ENCODE results near the gene DYDC1.
"Not testable (repeated sequence)": the region's sequence is repeated elsewhere in the genome, so short reads cannot be mapped to it uniquely, and the experiment has no call there.

Gene DYDC1

DNA sequence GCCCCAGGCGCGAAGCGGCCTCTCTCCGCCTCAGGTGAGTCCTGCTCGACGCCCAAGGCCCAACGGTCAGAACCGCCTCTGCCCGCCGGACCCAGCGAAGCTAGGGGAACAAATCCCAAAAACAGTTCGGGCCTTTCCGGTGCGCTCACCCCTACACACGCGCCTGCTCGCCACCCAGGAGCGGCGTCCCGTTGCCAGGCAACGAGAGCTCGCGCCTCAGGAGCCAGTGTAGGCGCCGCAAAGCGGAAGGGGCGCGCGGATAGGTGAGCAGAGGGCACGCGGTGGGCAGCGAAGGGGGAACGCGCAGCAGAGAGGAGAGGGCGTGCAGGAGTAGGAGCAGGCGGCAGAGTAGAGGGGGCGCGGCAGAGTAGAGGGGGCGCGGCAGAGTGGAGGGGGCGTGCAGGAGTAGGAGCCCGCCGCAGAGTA is at the start of gene DYDC1, which contains the start of gene DYDC2:
TSS of gene DYDC1 (minus strand) at position 193 of the 426 bp plus-strand sequence. CDS start 4,154 bp downstream, outside the sequence.
TSS of gene DYDC2 (plus strand) at position 219 of the 426 bp plus-strand sequence. CDS start 5,663 bp downstream, outside the sequence.
- DNase-seq, result peak; percentile 48

DNA sequence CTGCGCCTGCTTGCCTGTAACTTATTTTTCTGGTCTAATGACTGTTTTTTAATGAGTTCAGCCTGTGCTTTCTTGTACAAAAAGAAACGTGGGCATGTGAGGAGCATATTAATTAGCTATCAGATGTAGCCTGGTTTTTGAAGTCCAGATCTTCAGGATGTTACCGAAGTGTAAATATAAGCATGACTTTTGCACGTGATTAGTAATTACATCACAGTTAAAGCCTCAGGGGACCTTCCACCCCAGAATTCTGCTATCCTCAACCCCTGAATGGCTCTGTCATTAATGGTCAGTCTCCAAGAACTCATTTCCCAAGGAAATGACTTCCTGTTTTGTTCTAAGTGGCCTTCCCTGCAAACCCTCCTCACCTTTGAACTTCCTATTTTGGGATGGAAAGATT is 49.6 kb upstream of the DYDC1 start:
- no peak for DNase-seq

DNA sequence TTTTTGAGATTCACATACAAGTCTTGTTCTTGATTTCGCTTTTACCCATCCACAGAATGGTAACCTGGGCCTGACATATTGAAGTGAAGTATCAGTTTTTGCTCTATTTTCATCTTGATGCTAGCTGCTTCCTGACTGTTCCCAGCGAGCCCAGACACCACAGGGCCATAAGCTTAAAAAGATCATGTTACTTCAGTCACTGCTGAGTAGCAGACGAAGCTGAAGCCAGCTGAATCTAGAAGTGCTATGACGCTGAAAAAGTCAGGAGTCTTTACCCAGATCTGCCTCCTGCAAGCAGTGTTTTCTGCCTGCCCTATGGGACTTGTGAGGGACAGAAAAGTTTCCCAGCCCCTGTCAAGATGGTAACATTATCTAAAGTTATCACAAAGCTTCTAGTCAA is 49.1 kb upstream of the DYDC1 start:
- DNase-seq, result no peak

DNA sequence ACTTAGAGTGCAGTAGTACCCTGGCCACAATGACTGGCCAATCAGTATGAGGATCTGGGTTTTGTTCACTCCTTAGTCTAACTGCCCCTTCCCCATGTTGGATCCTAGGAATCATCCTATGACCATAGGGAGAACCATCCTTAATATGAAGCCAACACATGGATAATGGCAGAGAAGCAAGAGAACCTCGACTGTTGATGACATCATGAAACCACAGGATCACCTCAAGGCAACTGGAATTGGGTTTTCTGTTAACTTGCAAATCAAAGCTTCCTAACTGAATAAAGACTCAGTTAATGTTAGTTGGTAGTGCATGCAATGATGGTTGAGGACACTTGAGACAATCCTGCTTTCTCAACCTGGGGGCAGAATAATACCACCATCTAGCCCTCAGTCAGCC is 48.5 kb upstream of the DYDC1 start:
- DNase-seq, result no peak

DNA sequence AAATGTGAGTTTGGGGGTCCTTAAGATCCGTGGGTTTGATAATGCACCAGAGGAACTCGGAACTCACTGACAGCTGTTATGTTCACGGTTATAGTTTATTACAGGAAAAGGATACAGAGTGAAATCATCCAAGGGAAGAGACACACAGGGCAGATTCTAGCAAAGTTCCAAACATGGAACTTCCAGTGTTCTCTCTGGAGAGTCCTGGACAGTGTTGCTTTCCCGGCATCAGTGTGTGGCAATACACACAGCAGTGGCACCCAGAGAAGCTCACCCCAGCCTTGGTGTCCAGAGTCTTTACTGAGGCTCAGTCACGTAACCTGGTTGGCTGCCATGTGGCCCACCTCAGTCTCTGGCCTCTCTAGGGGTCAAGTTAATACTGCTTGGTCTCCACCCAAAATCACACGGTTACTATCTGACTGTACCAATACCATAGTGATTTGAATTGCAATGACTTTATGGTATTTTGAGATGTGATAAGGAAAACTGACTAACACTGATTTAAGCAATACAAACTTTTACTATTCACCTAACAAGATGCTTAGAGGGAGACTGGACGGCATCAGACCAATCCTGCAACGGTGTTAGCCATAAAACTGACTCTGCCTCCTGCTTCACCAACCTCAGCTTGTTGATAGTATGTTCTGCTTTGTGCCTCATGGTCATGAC is 43.7 kb upstream of the DYDC1 start:
- no peak for DNase-seq

DNA sequence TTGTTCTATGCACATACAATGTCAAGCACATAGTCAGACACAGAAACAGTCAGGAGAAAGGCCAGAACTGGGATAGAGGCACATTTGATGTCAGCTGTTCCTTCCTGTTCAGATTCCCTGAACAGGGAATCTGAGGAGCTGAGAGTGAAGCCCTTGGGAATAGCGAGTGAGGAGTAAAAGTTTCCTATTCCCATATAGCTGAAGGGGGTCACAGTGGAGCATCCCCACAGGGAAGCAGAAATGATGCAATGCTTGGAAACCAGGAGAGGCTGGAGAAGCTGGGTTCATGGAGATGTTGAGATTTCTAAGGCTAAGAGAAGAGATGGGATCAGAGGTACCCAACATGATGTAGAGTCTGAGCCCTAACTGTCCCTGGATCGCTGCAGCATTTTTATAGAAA is 40.5 kb upstream of the DYDC1 start:
- DNase-seq, result no peak

DNA sequence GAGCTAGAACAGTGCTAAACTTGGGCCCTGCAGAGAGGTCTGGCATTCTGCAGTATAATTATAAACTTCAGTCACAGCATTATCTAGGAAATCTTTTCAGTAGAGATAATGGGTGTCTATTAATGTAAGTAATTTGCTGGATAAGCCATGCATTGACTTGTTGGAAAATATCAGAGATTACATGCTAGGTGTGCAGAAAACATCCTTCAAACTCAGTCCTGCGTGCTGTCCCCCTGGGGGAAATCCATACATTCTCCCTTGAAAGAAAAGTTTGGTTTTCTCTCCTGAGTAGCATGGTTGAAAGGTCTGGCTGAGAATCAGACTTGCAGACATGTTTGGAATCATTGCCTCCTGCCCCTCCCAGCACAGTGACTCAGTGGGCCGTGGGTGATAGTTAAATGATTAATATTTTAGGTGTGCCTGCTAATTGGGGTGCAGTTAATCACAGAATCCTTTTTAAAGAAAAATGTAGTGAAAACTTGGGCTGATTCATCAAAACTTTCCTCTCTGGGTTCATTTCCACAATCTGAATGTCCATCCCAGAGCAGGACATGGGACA is 37.9 kb upstream of the DYDC1 start:
- DNase-seq, result no peak

DNA sequence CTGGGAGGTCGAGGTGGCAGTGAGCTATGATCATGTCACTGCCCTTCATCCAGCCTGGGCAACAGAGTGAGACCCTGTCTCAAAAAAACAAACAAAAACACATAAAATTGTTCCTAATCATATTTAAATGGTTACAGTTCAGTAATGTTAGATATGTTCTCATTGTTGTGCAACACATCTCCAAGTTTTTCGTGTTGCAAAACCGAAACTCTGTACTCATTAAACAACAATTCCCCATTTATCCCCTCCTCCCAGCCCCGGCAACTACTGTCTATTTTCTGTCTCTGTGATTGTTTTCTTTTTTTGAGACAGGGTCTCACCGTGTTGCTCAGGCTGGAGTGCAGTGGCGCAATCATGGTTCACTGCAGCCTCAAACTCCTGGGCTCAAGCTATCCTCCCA is 35.7 kb upstream of the DYDC1 start:
- DNase-seq, result no peak

DNA sequence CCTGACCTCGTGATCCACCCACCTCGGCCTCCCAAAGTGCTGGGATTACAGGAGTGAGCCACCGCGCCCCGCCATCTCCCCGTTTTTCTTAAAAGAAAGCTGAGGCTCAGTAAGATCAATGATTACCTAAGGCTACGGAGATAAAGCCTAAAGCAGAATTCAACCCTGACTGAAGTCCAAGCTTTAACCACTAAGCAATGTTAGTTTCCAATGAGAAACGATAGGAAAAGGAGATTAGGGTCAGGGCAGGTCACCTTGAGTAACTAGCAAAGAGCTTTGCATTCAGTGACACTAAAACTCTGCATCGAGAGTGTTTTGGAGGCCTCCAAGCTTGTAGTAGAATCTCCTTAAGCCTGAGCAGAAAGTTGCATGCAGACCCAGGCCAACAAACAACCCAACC is 34.2 kb upstream of the DYDC1 start:
- no peak for DNase-seq

DNA sequence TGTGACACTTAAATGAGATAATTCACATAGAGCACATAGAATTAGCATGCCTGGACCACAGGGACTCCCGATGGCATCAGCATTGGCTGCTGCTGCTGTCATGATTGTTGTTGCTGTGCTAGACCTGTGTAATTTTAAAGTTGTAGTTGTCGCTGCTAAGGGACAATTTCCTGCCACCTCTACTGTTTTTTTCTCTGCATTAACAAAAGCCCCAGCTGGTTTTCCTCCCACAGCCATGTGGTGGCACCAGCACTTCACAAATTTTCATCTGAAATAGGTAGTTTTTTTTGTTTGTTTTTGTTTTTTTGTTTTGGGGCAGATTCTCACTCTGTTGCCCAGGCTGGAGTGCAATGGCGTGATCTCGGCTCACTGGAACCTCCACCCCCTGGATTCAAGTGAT is 26.4 kb upstream of the DYDC1 start:
- DNase-seq, result peak; percentile 21

DNA sequence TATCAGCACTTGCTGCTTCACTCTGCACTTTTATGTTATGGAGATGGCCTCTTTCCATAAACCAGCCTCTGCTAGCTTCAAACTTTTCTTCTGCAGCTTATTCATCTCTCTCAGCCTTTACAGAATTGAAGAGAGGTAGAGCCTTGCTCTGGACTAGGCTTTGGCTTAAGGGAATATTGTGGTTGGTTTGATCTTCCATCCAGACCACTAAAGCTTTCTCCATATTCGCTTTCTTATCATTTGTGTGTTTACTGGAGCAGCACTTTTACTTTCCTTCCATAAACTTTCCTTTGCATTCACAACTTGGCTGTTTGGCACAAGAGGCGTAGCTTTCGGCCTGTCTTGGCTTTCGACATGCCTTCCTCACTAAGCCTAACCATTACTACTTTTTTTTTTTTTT is 23.6 kb upstream of the DYDC1 start:
- DNase-seq, result no peak

DNA sequence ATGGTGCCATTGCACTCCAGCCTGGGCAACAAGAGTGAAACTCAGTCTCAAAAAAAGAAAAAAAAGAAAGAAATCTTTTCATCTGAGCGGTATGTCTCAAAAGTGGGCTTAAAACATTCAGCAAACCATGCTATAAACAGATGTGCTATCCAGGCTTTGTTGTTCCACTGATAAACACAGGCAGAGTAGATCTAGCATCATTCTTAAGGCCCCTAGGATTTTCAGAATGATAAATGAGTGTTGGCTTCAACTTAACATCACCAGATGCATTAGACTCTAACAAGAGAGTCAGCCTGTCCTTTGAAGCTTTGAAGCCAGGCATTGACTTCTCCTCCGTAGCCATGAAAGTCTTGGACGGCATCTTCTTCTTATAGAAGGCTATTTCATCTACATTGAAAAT is 23.1 kb upstream of the DYDC1 start:
- DNase-seq, result no peak

DNA sequence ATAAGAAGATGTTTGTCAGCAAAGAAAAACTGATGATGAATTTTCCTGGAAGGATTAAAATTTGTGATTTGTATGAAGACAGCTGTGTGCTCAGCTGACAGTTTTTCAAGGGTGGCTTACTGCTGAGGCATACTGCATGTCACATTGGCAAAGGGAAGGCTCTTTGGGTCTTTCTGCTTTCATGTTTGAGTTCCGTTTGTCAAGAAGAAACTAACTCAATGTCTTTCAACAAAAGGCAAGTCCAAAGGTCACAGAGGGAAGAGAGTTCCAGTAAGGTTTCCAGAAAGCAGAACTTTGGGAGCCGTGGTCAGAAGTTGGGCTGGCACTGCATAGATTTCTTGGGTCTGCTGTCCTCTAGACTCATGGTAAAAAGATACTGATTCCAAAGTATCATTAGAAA is 16.9 kb upstream of the DYDC1 start:
- no peak for DNase-seq

DNA sequence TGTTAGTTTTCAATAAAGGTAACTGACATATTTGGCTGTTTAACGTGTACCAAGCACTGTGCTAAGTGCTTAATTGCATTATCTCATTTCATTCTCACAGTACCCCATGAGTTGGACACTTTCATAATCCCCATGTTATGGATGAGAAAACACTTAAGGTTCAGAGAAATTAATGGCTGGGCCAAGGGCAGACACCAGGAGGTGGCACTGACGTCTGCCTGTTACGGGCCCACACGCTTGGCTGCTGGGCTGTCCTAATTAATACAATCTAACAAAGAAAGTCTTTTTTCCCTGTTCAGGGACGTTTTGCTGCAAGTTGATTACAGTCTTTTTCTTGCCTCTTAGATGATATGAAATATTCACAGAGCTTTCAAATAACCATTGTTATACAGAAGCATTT is 16.1 kb upstream of the DYDC1 start:
- DNase-seq, result no peak

DNA sequence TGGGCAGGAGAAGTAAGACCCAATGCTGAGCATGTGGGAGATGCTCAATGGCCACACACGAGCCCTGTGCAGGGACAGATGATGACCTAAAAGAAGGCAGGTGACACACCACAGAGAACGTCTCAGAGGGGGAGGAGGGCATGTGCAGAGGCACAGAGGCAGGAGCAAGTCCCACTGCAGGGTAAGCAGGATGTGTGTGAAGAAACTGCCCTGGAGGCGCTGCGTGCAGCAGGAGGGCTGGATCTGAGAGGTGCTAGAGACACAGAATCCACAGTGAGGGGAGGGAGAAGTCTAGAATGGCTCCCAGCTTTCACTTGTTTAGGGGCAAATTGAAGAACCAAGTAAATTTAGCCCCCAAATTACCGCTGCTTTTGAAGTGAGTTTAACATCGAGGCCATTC is 14.9 kb upstream of the DYDC1 start:
- no peak for DNase-seq

DNA sequence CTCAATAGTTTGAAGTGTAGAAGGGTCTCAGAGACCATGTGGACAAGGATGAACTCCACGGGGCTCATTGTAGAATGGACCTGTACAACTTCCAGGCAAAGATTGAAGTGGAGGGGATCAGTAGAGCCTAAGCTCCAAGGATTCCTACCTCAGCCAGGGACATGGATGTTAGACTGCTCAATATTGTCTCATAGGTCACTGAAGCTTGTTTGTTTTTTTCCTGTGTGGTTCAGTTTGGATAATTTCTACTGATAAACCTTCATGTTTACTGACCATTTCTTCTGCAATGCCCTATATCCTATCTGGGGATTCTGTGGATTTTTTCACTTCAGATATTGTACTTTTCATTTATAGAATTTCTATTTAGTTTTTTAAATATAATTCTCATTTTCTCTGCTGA is 9.0 kb upstream of the DYDC1 start:
- DNase-seq, result no peak

DNA sequence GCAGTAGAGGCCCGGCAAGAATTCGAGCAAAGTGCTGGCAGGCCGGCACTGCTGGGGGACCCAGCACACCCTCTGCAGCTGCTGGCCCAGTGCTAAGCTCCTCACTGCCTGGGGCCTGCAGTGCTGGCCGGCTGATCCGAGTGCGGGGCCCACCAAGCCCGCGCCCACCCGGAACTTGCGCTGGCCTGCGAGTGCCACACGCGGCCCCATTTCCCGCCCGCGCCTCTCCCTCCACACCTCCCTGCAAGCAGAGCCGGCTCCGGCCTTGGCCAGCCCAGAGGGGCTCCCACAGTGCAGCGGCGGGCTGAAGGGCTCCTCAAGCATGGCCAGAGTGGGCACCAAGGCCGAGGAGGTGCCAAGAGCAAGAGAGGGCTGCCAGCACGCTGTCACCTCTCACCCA is 3.1 kb upstream of the DYDC1 start:
- DNase-seq, result no peak

DNA sequence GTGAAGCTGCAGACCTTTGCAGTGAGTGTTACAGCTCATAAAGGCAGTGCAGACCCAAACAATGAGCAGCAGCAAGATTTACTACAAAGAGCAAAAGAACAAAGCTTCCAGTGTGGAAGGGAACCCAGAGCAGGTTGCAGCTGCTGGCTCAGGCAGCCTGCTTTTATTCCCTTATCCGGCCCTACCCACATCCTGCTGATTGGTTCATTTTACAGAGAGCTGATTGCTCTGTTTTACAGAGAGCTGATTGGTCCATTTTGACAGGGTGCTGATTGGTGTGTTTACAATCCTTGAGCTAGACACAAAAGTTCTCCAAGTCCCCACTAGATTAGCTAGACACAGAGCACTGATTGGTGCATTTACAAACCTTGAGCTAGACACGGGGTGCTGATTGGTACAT is 2.4 kb upstream of the DYDC1 start:
- not testable (repeated sequence) for DNase-seq

DNA sequence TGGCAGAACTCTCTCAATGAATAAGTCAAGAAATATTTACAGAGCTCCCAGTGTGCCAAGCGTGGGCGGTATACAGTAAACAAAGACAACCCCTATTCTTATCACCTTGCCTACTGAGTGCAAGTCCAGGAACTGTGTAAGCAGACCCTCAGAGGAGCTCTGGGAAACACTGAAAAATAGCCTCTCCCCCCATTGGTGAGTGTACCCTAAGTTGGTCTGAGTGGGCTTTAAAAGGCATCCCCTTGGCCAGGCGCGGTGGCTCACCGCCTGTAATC is 1.2 kb upstream of the DYDC1 start:
- no peak for DNase-seq

DNA sequence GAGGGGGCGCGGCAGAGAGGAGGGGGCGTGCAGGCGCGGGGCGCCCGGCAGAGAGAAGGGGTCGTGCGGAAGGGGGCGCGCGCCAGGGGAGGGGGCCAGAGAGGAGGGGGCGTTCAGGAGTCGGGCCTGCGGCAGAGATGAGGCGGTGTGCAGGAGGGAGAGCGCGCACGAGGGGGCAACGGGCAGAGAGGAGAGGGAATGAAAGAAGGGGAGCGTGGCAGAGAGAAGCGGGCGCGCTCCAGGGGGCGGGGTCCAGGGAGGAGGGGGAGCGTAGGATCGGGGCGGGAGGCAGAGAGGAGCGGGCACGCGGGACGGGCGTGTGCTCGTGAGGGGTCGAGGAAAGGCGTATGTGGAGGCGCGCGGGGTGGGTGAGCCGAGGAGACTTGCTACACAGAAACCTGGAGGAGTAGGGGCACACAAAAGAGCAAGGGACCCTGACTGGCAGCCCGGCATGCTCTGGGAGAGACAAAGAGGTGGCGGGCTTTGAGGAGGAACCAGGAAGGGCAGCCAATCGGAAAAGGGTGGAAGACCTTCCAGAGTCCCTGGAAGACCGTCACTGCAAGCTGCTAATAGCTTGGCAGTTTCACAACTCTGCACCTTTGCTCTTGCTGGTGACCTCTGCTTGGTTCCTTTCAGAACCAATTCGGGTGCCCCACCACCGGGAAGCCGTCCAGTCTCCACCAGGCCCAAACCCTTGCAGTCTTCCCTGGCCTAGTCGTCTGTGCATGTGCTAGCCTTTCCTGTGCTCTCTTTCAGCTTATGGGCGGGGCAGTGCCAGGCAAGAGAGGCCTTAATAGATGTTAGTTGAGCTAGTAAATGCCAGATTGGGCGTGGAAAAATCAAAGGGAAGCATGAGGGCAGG is 665 bp upstream of the DYDC1 start:
- no peak for DNase-seq

DNA sequence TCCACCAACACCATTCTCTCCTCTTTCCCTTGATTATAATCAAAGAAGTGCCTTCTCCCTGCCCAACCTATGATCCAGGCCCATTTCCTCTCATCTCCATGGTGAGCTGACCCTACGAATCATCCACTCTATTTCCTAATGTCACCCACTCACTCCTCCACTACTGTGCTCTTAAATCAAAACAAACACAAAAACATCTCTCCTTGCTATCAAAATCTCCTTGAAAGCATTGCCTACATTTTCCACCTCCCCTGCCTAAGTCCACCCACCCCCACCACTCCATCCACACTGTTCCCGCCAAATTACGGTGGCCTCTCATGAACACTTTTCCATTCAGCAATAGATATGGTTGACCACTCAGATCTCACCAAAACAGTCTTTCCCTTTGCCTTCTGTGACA is 5.3 kb downstream of the DYDC1 start:
- no peak for DNase-seq

DNA sequence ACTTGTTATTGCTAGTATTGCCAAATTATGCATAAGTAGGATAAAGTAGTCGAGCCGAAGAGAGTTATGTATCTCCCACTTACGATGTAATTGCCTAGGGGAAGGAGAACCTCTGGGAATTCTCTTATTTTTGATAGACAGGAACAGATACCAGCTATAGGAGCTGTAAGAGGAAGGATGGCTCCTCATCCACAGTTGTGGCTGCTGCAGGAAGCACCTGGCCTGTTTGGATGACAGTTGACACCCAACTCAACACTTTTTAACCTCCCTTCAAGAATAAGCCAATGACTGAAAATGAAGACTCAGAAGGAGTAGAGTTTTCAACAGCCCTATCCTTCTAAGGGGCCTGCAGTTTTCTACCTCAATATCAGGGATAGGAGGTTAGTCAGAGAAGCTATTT is 6.3 kb downstream of the DYDC1 start:
- DNase-seq, result no peak

DNA sequence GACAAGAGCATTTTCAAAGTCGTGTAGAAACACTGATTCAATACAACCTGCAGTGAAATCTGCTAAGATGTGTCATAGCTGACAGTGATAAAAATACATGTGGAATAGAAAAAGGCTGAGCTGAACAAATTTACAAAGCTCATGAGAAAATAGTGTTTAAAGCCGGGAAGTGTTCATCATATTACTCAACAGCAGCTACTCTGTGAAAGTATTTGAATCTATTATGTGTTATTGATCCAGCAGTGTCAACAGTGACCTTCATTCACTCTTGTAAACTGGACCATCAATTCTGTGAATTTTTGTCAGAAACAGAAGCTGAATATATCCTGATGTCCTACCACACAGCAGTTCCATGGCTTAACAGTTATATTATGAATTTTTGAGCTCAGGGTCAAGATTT is 11.6 kb downstream of the DYDC1 start:
- DNase-seq, result no peak

DNA sequence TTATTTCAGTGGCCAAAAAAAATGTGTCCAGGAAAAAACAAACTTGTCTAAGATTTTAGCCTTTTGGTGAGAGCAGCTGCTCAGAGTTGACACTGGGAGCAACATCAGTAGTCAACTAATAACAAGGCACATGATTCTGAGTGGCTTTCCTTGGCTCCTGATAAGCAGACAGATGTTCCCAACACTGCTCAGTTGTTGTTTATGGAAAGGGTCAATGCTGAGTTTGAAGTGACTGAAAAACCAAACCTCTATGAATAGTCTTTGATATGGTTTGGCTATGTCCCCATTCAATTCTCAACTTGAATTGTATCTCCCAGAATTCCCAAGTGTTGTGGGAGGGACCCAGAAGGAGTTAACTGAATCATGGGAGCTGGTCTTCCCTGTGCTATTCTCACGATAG is 12.3 kb downstream of the DYDC1 start:
- DNase-seq, result no peak

All from COR-L47 (cell line).